ENCODE data around the gene PRKG1.

Gene PRKG1

GRCh38 chr10:51075873-51076229, 1.6 kb downstream of the PRKG1 start:
- no peaks in the 10 kb centered on the region for H3K27me3 ChIP-seq (ENCODE audit: low read depth, low read length)
- no peak overlapping the region for H3K4me2 ChIP-seq (ENCODE audit: low read length)
- TF ChIP-seq EZH2phosphoT487 (IDR thresholded peaks at IDR 0.05; ENCODE audit: low read depth) (no peak), CTCF (IDR thresholded peaks at IDR 0.05; ENCODE audit: low read depth, low read length) (no peak)
- H3K4me3 ChIP-seq (ENCODE audit: low read length): no peak overlapping the region
- no peaks in the 10 kb centered on the region for H3K79me2 ChIP-seq (ENCODE audit: low read length)
- no peak overlapping the region for H3K27ac ChIP-seq (ENCODE audit: low read length)
- H3K36me3 ChIP-seq (replicated peaks; ENCODE audit: low read depth, low read length): no peaks in the 10 kb centered on the region
- H3K4me1 ChIP-seq (ENCODE audit: low read length): no peaks in the 10 kb centered on the region
- no peak overlapping the region for H2AFZ ChIP-seq (ENCODE audit: low read depth, low read length)
- H3K9me3 ChIP-seq (ENCODE audit: insufficient read depth, low read length): no peaks in the 10 kb centered on the region
- no peaks in the 10 kb centered on the region for H4K20me1 ChIP-seq (ENCODE audit: insufficient read depth, low read length)
- no peak overlapping the region for H3K9ac ChIP-seq (ENCODE audit: low read length)

- H3K4me2 ChIP-seq (ENCODE audit: low read length): no peak overlapping the region
Measured at GRCh38 chr10:51076299-51076841, 2.1 kb downstream of the PRKG1 start.

GRCh38 chr10:51077074-51077473, 2.8 kb downstream of the PRKG1 start:
- Histone ChIP-seq H3K9me3 (ENCODE audit: insufficient read depth, low read length) (no peaks in the 10 kb centered on the region), H3K27ac (ENCODE audit: low read length) (no peak overlapping the region), H3K79me2 (ENCODE audit: low read length) (no peaks in the 10 kb centered on the region), H3K9ac (ENCODE audit: low read length) (no peak overlapping the region), H4K20me1 (ENCODE audit: insufficient read depth, low read length) (no peaks in the 10 kb centered on the region), H3K4me2 (ENCODE audit: low read length) (no peak overlapping the region), H3K4me3 (ENCODE audit: low read length) (no peak overlapping the region), H2AFZ (ENCODE audit: low read depth, low read length) (no peak overlapping the region), H3K36me3 (replicated peaks; ENCODE audit: low read depth, low read length) (no peaks in the 10 kb centered on the region), H3K27me3 (ENCODE audit: low read depth, low read length) (no peaks in the 10 kb centered on the region), H3K4me1 (ENCODE audit: low read length) (no peaks in the 10 kb centered on the region)
- no peak for TF ChIP-seq CTCF (IDR thresholded peaks at IDR 0.05; ENCODE audit: low read depth, low read length)
- TF ChIP-seq EZH2phosphoT487 (IDR thresholded peaks at IDR 0.05; ENCODE audit: low read depth): no peak

More at GRCh38 chr10:51076299-51076841, 2.1 kb downstream of the PRKG1 start:
- no peak for TF ChIP-seq EZH2phosphoT487 (IDR thresholded peaks at IDR 0.05; ENCODE audit: low read depth)
- TF ChIP-seq CTCF (IDR thresholded peaks at IDR 0.05; ENCODE audit: low read depth, low read length): no peak
- H3K79me2 ChIP-seq (ENCODE audit: low read length): no peaks in the 10 kb centered on the region
- no peak overlapping the region for H3K4me3 ChIP-seq (ENCODE audit: low read length)
- H3K27me3 ChIP-seq (ENCODE audit: low read depth, low read length): no peaks in the 10 kb centered on the region
- no peaks in the 10 kb centered on the region for H3K9me3 ChIP-seq (ENCODE audit: insufficient read depth, low read length)
- no peak overlapping the region for H3K9ac ChIP-seq (ENCODE audit: low read length)
- H2AFZ ChIP-seq (ENCODE audit: low read depth, low read length): no peak overlapping the region
- no peaks in the 10 kb centered on the region for H3K4me1 ChIP-seq (ENCODE audit: low read length)
- no peak overlapping the region for H3K27ac ChIP-seq (ENCODE audit: low read length)
- H4K20me1 ChIP-seq (ENCODE audit: insufficient read depth, low read length): no peaks in the 10 kb centered on the region
- H3K36me3 ChIP-seq (replicated peaks; ENCODE audit: low read depth, low read length): no peaks in the 10 kb centered on the region

DNA sequence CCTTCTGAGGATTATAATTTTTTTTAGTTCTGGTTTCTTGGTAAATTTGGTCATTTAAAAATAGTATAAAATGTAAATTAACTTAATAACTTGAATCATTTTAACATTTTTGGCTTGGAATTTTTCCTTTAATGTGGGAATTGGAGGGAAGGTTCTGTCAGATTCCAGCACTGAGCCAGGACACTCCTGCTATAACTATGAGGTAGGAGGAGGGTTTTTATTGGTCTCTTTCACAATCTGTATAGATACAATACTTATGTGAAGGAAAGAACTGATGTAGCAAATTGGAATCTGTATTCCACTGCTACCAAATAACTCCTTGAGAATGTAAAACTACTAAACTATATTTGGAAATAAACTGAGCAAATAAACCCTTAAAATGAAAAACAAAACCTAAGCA, 3.2 kb downstream of the PRKG1 start:
- H3K9ac ChIP-seq (ENCODE audit: low read length): no peak overlapping the region
- no peak overlapping the region for H3K4me3 ChIP-seq (ENCODE audit: low read length)
- TF ChIP-seq CTCF (IDR thresholded peaks at IDR 0.05; ENCODE audit: low read depth, low read length) (no peak), EZH2phosphoT487 (IDR thresholded peaks at IDR 0.05; ENCODE audit: low read depth) (no peak)
- no peak overlapping the region for H3K4me2 ChIP-seq (ENCODE audit: low read length)
- H3K27ac ChIP-seq (ENCODE audit: low read length): no peak overlapping the region
- no peaks in the 10 kb centered on the region for H3K27me3 ChIP-seq (ENCODE audit: low read depth, low read length)
- H3K36me3 ChIP-seq (replicated peaks; ENCODE audit: low read depth, low read length): no peaks in the 10 kb centered on the region
- no peaks in the 10 kb centered on the region for H3K79me2 ChIP-seq (ENCODE audit: low read length)
- no peak overlapping the region for H2AFZ ChIP-seq (ENCODE audit: low read depth, low read length)
- H3K9me3 ChIP-seq (ENCODE audit: insufficient read depth, low read length): no peaks in the 10 kb centered on the region
- H4K20me1 ChIP-seq (ENCODE audit: insufficient read depth, low read length): no peaks in the 10 kb centered on the region
- no peaks in the 10 kb centered on the region for H3K4me1 ChIP-seq (ENCODE audit: low read length)

Measured in OCI-LY3 (cell line).